ENCODE data around the gene STK11. TPM values are rescaled to one million over a fixed set of nuclear protein-coding genes. Genes with fewer than 3 reads are reported as not detected.

The STK11 gene
- polyA plus RNA-seq, 1 experiment: 24.6 TPM

- no peak for TF ChIP-seq CTCF (IDR thresholded peaks at IDR 0.05; ENCODE audit: low read depth, low read length)
- Histone ChIP-seq H3K27ac (ENCODE audit: low read depth, low read length) (peak overlapping the region; percentile 73), H3K9me3 (ENCODE audit: control insufficient read depth, insufficient read depth, low read length) (no peaks in the 10 kb centered on the region; the same call in 1 of the 2 replicates), H3K27me3 (ENCODE audit: control insufficient read depth, insufficient read depth, low read length) (no peaks in the 10 kb centered on the region), H3K4me3 (ENCODE audit: low read depth, low read length) (no peak overlapping the region)
- no peak for DNase-seq (ENCODE audit: low read depth, low spot score)
- POLR2A ChIA-PET: interaction anchor here (0.6 to 7.4 kb wide), 2 partner anchors 11 to 18 kb away, joined by 3 to 241 read pairs; partner anchors contain the start of gene CIRBP
- CTCF ChIA-PET: interaction anchor here (2.4 to 3.1 kb wide), 2 partner anchors 11 kb away, joined by 13 to 16 read pairs; no protein-coding TSS in a partner anchor
These were observed 49.9 kb downstream of the STK11 start for GRCh38 chr19:1255186-1256161.

DNA sequence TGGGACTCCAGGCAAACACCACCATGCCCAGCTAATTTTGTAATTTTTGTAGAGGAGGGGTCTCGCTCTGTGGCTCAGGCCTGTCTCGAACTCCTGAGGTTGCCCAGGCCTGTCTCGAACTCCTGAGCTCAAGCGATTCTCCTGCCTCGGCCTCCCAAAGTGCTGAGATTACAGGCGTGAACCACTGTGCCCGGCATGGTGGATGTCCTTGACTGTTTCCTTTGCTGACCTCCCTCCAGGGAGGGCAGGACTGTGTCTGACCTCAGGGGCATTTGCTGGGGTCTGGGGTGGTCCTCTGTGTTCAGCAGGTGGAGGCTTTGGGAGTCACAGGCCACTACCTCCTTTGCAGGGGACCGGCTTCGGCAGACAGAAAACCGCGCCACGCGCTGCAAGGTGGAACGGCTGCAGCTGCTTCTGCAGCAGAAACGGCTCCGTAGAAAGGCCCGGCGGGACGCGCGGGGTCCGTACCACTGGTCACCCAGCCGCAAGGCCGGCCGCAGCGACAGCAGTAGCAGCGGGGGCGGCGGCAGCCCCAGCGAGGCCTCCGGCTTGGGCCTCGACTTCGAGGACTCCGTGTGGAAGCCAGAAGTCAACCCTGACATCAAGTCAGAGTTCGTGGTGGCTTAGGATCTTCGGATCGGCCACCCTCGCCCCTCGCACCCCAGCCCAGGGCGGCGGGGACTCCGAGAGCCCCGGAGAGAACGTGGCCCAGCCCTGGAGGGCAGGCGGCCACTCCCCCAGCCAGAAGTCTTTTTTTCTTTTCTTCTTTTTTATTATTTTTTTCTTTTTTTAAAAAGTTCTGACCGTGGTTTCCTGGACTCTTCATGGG, 51.3 kb downstream of the STK11 start:
- H3K27me3 ChIP-seq (ENCODE audit: control insufficient read depth, insufficient read depth, low read length): no peaks in the 10 kb centered on the region
- no peak for TF ChIP-seq CTCF (IDR thresholded peaks at IDR 0.05; ENCODE audit: low read depth, low read length)
- ChIA-PET POLR2A (interaction anchor here (0.8 to 7.4 kb wide), 2 partner anchors 8 to 10 kb away, joined by 4 to 241 read pairs; partner anchors contain the start of gene CIRBP), CTCF (interaction anchor here (2.4 to 3.1 kb wide), 2 partner anchors 9 to 12 kb away, joined by 13 to 16 read pairs; no protein-coding TSS in a partner anchor)
- H3K27ac ChIP-seq (ENCODE audit: low read depth, low read length): peak overlapping the region; percentile 68
- H3K4me3 ChIP-seq (ENCODE audit: low read depth, low read length): no peak overlapping the region
- no peaks in the 10 kb centered on the region; the same call in 1 of the 2 replicates for H3K9me3 ChIP-seq (ENCODE audit: control insufficient read depth, insufficient read depth, low read length)
- DNase-seq (ENCODE audit: low read depth, low spot score): no peak

- TF ChIP-seq CTCF (IDR thresholded peaks at IDR 0.05; ENCODE audit: low read depth, low read length): no peak
- ChIA-PET POLR2A (interaction anchor here (0.8 to 7.4 kb wide), 2 partner anchors 9 kb away, joined by 4 to 241 read pairs; partner anchors contain the start of gene CIRBP), CTCF (interaction anchor here (1.1 to 3.1 kb wide), 3 partner anchors 9 to 14 kb away, joined by 3 to 13 read pairs (median 3); no protein-coding TSS in a partner anchor)
- no peak for DNase-seq (ENCODE audit: low read depth, low spot score)
- Histone ChIP-seq H3K4me3 (ENCODE audit: low read depth, low read length) (no peak overlapping the region), H3K27me3 (ENCODE audit: control insufficient read depth, insufficient read depth, low read length) (no peaks in the 10 kb centered on the region), H3K27ac (ENCODE audit: low read depth, low read length) (peak overlapping the region; percentile 68), H3K9me3 (ENCODE audit: control insufficient read depth, insufficient read depth, low read length) (no peaks in the 10 kb centered on the region; the same call in 1 of the 2 replicates)
These were observed 52.0 kb downstream of the STK11 start for GRCh38 chr19:1257475-1258162.

- Histone ChIP-seq H3K9me3 (ENCODE audit: control insufficient read depth, insufficient read depth, low read length) (no peaks in the 10 kb centered on the region; the same call in 1 of the 2 replicates), H3K4me3 (ENCODE audit: low read depth, low read length) (no peak overlapping the region), H3K27me3 (ENCODE audit: control insufficient read depth, insufficient read depth, low read length) (no peaks in the 10 kb centered on the region), H3K27ac (ENCODE audit: low read depth, low read length) (peak overlapping the region; percentile 68)
- CTCF ChIA-PET: interaction anchor here (1.1 to 1.4 kb wide), 2 partner anchors 8 to 14 kb away, joined by 3 read pairs; no protein-coding TSS in a partner anchor
- POLR2A ChIA-PET: interaction anchor here (1.0 to 7.4 kb wide), 2 partner anchors 9 to 14 kb away, joined by 3 to 241 read pairs; partner anchors contain the start of gene CIRBP
- TF ChIP-seq CTCF (IDR thresholded peaks at IDR 0.05; ENCODE audit: low read depth, low read length): no peak
- DNase-seq (ENCODE audit: low read depth, low spot score): no peak
These were observed 52.5 kb downstream of the STK11 start for GRCh38 chr19:1258163-1258492.
